IMR-90 (cell line): ENCODE measurements around the gene CARMIL1. TPM values are rescaled to one million over a fixed set of nuclear protein-coding genes. Genes with fewer than 3 reads are reported as not detected.

ENCODE experiments used
- ATAC-seq: fragments of 200-7000 bp; cut with Tn5 transposase; 2 replicates; pipeline ENCODE4 v1.9.1; 2020; ENCODE audit warnings: low read depth, mild to moderate bottlenecking, moderate library complexity
- BruUV-seq: library from RNA; stranded (reverse); fragments of 400-500 nt; replicated peaks from 2 replicates; lab custom pipeline; 2021; lab: Mats Ljungman, UMichigan
- CTCF ChIA-PET: fragments of 300-600 bp; formaldehyde crosslinking; extraction: SDS; loops from one replicate; lab custom pipeline; 2021; ENCODE audit warnings: antibody characterized with exemption; lab: Yijun Ruan, JAX
- POLR2A ChIA-PET: fragments of 300-600 bp; sonication (Branson Sonifier 250); formaldehyde crosslinking; loops from one replicate; lab custom pipeline; 2022; ENCODE audit warnings: antibody characterized with exemption; ENCODE audit not compliant: unreplicated experiment; lab: Charles Lee
- DNase-seq: peaks from one replicate; pipeline ENCODE4 v3.0.0; 2013
- H2AFZ ChIP-seq: replicated peaks from 2 replicates; pipeline ENCODE3; 2013; ENCODE audit warnings: low read length, mild to moderate bottlenecking; ENCODE audit not compliant: poor library complexity
- H2AK5ac ChIP-seq: 2 replicates; pipeline ENCODE4 v1.6.1; 2013; ENCODE audit warnings: low read depth, low read length, inconsistent platforms
- H2AK9ac ChIP-seq: replicated peaks from 2 replicates; pipeline ENCODE3; 2013; ENCODE audit warnings: mild to moderate bottlenecking, low read depth, low read length, moderate library complexity; ENCODE audit not compliant: poor library complexity
- H2BK120ac ChIP-seq: 2 replicates; pipeline ENCODE4 v1.6.1; 2013; ENCODE audit warnings: low read depth, low read length, inconsistent platforms
- H2BK15ac ChIP-seq: 3 replicates; pipeline ENCODE4 v1.6.1; 2013; ENCODE audit warnings: low read depth, low read length, inconsistent platforms
- H2BK20ac ChIP-seq: 2 replicates; pipeline ENCODE4 v1.6.1; 2013; ENCODE audit warnings: low read depth, mild to moderate bottlenecking, inconsistent platforms, low read length, moderate library complexity
- H2BK5ac ChIP-seq: 2 replicates; pipeline ENCODE4 v1.6.1; 2013; ENCODE audit warnings: mild to moderate bottlenecking, low read depth, low read length, inconsistent platforms; ENCODE audit not compliant: poor library complexity, severe bottlenecking
- H3K14ac ChIP-seq: replicated peaks from 2 replicates; pipeline ENCODE4 v1.6.1; 2013; ENCODE audit warnings: low read depth, low read length, inconsistent platforms
- H3K18ac ChIP-seq: 2 replicates; pipeline ENCODE4 v1.6.1; 2013; ENCODE audit warnings: low read depth, low read length, control low read depth
- H3K23ac ChIP-seq: 2 replicates; pipeline ENCODE4 v1.6.1; 2013; ENCODE audit warnings: low read depth, low read length, inconsistent platforms
- H3K27ac ChIP-seq: 2 replicates; pipeline ENCODE4 v1.5.1; 2013; ENCODE audit warnings: mild to moderate bottlenecking, control low read depth, low read length; ENCODE audit not compliant: insufficient read depth
- H3K27me3 ChIP-seq: 2 replicates; pipeline ENCODE4 v1.6.1; 2013; ENCODE audit warnings: low read length; ENCODE audit not compliant: control insufficient read depth, insufficient read depth
- H3K36me3 ChIP-seq: 2 replicates; pipeline ENCODE4 v1.6.1; 2013; ENCODE audit warnings: low read length, mixed read lengths; ENCODE audit not compliant: control insufficient read depth, insufficient read depth
- H3K4ac ChIP-seq: 2 replicates; pipeline ENCODE4 v1.6.1; 2013; ENCODE audit warnings: low read depth, low read length, inconsistent platforms
- H3K4me1 ChIP-seq: 2 replicates; pipeline ENCODE4 v1.6.1; 2013; ENCODE audit warnings: low read length, mixed read lengths; ENCODE audit not compliant: control insufficient read depth, insufficient read depth
- H3K4me2 ChIP-seq: 2 replicates; pipeline ENCODE4 v1.6.1; 2013; ENCODE audit warnings: low read depth, mild to moderate bottlenecking, control low read depth, low read length, moderate library complexity
- H3K4me3 ChIP-seq: 2 replicates; pipeline ENCODE4 v1.5.1; 2013; ENCODE audit warnings: low read depth, mild to moderate bottlenecking, control low read depth, low read length, moderate library complexity; ENCODE audit not compliant: insufficient read depth
- H3K56ac ChIP-seq: 2 replicates; pipeline ENCODE4 v1.6.1; 2013; ENCODE audit warnings: low read length, inconsistent platforms; ENCODE audit not compliant: insufficient read depth; ENCODE audit errors: extremely low read depth
- H3K79me1 ChIP-seq, 2 experiments: 2 replicates each; pipeline ENCODE4 v1.6.1; 2013; ENCODE audit warnings: low read length in 2 of 2, inconsistent platforms in 1 of 2, low read depth in 1 of 2
- H3K9ac ChIP-seq: 2 replicates; pipeline ENCODE4 v1.6.1; 2013; ENCODE audit warnings: low read depth, low read length, control low read depth
- H3K9me1 ChIP-seq: 2 replicates; pipeline ENCODE4 v1.6.1; 2013; ENCODE audit warnings: low read length, inconsistent platforms; ENCODE audit not compliant: insufficient read depth
- H3K9me3 ChIP-seq: 2 replicates; pipeline ENCODE4 v1.6.1; 2013; ENCODE audit warnings: low read length; ENCODE audit not compliant: control insufficient read depth, insufficient read depth
- H4K20me1 ChIP-seq: 2 replicates; pipeline ENCODE4 v1.6.1; 2013; ENCODE audit warnings: low read length, inconsistent platforms; ENCODE audit not compliant: insufficient read depth
- H4K5ac ChIP-seq: 2 replicates; pipeline ENCODE4 v1.6.1; 2013; ENCODE audit warnings: mild to moderate bottlenecking, low read depth, low read length, control low read depth
- H4K8ac ChIP-seq, 2 experiments: 2 replicates each; pipeline ENCODE4 v1.6.1; 2013; ENCODE audit warnings: low read depth in 2 of 2, low read length in 2 of 2, control low read depth in 1 of 2, inconsistent platforms in 1 of 2
- H4K91ac ChIP-seq: 2 replicates; pipeline ENCODE4 v1.6.1; 2013; ENCODE audit warnings: low read depth, low read length, inconsistent platforms; ENCODE audit not compliant: insufficient read depth
- MAZ ChIP-seq: IDR thresholded peaks from 2 replicates; pipeline ENCODE4 v1.6.1; 2012; ENCODE audit warnings: low read depth, mild to moderate bottlenecking, low read length, improper control_type of control experiment, moderate library complexity, borderline replicate concordance
- RFX5 ChIP-seq: IDR thresholded peaks from 2 replicates; pipeline ENCODE4 v1.8.0; 2012; ENCODE audit warnings: low read depth, mild to moderate bottlenecking, low read length, moderate library complexity
- WGBS, 2 experiments: methylation state at CpG; one replicate each; pipeline versions ENCODE4 v1.1.5 to v1.1.7; 2013; ENCODE audit warnings: missing lambda C conversion rate in 2 of 2; ENCODE audit not compliant: insufficient read length in 1 of 2; ENCODE audit errors: extremely low coverage in 2 of 2; 5-methylcytosine and 5-hydroxymethylcytosine counted together
- dilution Hi-C: fragments of 300-500 bp; cut with HindIII; formaldehyde crosslinking; loops from one replicate; pipeline ENCODE4 v1.14.3; 2018; ENCODE audit warnings: low sequenced_read_pairs; ENCODE audit not compliant: unreplicated experiment
- in situ Hi-C: fragments of 300-500 bp; cut with MboI; formaldehyde crosslinking; loops from 3 replicates; pipeline ENCODE4 v1.14.3; 2019; ENCODE audit warnings: low sequenced_read_pairs, inconsistent platforms, mixed read lengths
- intact Hi-C: fragments of 100-400 bp; cut with micrococcal nuclease; formaldehyde crosslinking; loops from 2 replicates; pipeline ENCODE4 v1.10.0; 2022
- polyA plus RNA-seq, 3 experiments: library from polyadenylated mRNA; depleted of rRNA; stranded (reverse); fragments of >200 nt; gene quantifications; 2 replicates each; pipeline ENCODE4 v1.2.3, GENCODE V29; 2012; ENCODE audit warnings: low replicate concordance in 1 of 3
- total RNA-seq: library from RNA; depleted of rRNA; stranded (reverse); fragments of >200 nt; gene quantifications from 2 replicates; pipeline ENCODE4 v1.2.3, GENCODE V29; 2012

The CARMIL1 gene
- total and polyA plus RNA-seq, 2 of the 4 experiments (the other 2 are of a cell fraction), result 1.3 to 2.9 TPM

- Histone ChIP-seq H3K23ac (no peak overlapping the region), H3K27ac (no peak overlapping the region), H2BK120ac (no peak overlapping the region), H3K4me3 (no peak overlapping the region), H3K9me3 (no peaks in the 10 kb centered on the region), H2BK15ac (no peak overlapping the region), H4K5ac (no peak overlapping the region), H4K91ac (no peak overlapping the region), H3K79me1 (no peaks in the 10 kb centered on the region), H4K8ac (no peak overlapping the region), H3K9me1 (no peaks in the 10 kb centered on the region), H3K4me2 (no peak overlapping the region), H3K4me1 (no peaks in the 10 kb centered on the region), H2BK20ac (no peak overlapping the region), H4K20me1 (no peaks in the 10 kb centered on the region), H2AK5ac (no peak overlapping the region), H3K36me3 (no peaks in the 10 kb centered on the region), H3K4ac (no peak overlapping the region), H2AFZ (no peak overlapping the region), H3K56ac (no peak overlapping the region), H2AK9ac (no peak overlapping the region), H3K14ac (no peak overlapping the region), H3K9ac (no peak overlapping the region), H2BK5ac (no peak overlapping the region), H3K18ac (no peak overlapping the region), H3K27me3 (no peaks in the 10 kb centered on the region)
- in situ Hi-C loops (no loop called here), dilution Hi-C loops (no loop called here), intact Hi-C loops (no loop called here)
- 60% methylated on average over 1 of the region's 2 CpGs; no CpG with 5 or more reads in 1 of the 2 experiments for WGBS, 2 experiments
- no peak for TF ChIP-seq MAZ
- TF ChIP-seq RFX5, result no peak
- no TSS peak for BruUV-seq
- CTCF ChIA-PET, result interaction anchor here (0.8 kb wide), 1 partner anchor 122 kb away, joined by 4 read pairs; no protein-coding TSS in a partner anchor
- ATAC-seq, result no peak
- POLR2A ChIA-PET, result no interaction called here
- DNase-seq, result no peak
Observed at GRCh38 chr6:25387483-25387882, 108.3 kb downstream of the CARMIL1 start.
